ENCODE data around the gene OLFM4.
"Not testable (repeated sequence)": the region's sequence is repeated elsewhere in the genome, so short reads cannot be mapped to it uniquely, and the experiment has no call there.

Gene OLFM4

GRCh38 chr13:53028637-53029203 is at the start of gene OLFM4:
OLFM4 (plus strand) TSS chr13:53028813; CDS start chr13:53028837, 24 bp downstream.
- DNase-seq, result no peak

DNA sequence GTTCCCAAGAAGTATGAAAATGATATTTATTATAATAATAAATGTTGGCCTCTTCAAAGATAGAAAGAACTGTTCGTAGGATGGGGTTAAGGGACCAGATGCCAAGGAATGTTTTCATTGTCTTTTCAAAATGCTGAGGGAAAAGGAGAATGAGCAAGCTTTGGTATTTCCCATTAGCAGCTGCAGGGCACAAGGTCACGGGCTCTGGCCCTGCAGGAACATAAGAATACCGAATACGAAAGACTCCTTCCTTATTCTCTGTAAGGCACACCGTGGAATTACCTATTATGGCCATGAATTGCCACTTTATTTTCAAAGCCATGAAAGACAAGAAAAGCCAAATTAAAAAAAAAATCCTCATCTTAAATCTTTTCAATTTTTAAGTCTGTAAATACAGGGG is 49.6 kb upstream of the OLFM4 start:
- no peak for DNase-seq

GRCh38 chr13:52980695-52981094 is 47.9 kb upstream of the OLFM4 start:
- no peak for DNase-seq

DNA sequence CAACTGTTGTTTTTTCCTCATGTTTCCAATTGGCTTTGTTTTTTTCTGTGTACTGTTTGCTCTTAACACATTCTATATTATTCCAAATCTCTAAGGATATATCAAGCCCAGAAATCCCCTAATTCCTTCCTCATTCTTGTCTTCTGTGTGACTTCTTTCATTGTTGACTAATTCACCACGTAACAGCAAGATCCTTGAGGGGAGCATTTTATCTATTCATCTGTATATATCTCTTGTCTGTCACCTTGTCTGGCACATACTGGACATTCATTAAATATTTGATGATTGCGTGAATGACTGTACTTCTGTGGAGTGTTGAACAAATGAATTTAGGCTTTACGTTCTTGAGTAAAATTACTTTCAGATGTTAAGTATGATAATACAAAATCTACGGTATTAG is 44.8 kb upstream of the OLFM4 start:
- no peak for DNase-seq

- DNase-seq, result no peak
Measured at GRCh38 chr13:52984881-52985363, 43.7 kb upstream of the OLFM4 start.

DNA sequence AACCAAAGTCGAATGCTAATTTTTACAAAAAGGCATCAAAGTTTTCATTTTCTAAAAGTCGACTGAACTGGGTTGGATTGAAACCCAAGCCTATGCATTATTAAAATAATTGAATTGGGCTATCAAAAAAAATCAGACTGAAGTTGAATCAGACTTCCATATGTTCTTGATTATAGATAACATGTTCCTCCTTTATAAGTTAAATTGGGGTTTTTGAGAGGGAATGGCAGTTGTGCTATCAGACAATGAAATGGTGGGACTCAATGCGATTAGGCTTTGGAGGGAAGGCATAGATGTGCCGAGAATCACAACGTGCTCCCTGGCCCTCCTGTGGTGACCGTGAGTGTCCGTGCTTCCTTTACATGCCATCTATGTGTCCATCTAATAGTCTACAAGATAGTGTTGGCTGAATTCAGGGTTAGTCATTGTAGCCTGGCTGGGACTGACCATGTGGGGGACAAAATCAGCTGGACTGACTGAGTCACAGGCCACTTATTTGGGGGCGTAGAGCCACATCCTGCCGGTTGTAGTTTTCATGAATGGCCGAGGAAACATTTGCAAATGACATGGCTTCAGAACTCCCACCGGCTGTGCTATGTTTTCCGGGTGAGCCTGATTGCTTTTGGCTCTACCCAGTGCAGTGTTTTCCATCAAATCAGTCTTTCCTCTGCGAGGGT is 37.1 kb upstream of the OLFM4 start:
- DNase-seq, result no peak

- DNase-seq, result no peak
Measured at GRCh38 chr13:52992110-52992509, 36.5 kb upstream of the OLFM4 start.

DNA sequence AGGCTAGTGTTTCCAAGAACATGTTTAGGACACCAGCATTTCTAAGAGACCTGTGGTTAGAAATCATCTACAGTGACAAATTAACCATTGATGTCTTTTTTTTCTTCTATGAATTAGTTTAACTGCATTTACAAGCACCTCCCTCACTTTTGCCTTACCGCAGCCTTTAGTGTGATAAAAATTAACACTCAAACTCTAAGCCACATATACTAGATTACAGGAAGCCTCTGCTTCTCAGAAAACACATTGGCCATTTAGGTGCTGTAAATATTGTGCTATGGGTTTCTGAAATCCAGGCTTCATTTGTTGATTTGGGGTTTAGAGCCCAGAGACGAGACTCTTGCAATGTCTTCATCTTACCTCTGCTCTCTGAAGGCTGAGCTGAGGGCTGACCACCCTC is 34.6 kb upstream of the OLFM4 start:
- no peak for DNase-seq

GRCh38 chr13:52994865-52995264 is 33.7 kb upstream of the OLFM4 start:
- DNase-seq, result no peak

DNA sequence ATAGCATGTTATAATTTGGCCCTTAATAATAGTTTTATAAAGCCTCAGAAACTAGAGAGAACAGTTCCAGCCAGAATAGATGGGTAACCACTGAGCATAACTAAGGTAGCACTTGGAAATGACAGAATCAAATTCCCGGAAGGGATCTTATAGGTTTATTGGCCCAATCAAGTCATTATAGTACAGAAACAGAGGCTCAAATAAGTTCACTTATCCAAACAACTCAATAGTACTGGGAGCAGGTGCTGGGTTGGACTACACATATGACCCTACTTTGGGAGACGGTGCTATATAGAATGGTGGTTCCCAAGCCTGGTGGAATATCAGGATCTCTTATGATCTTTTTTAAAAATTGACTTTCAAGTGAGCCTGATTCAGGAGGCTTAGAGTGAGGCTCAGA is 32.7 kb upstream of the OLFM4 start:
- no peak for DNase-seq

GRCh38 chr13:52997951-52998876 is 30.4 kb upstream of the OLFM4 start:
- no peak for DNase-seq

DNA sequence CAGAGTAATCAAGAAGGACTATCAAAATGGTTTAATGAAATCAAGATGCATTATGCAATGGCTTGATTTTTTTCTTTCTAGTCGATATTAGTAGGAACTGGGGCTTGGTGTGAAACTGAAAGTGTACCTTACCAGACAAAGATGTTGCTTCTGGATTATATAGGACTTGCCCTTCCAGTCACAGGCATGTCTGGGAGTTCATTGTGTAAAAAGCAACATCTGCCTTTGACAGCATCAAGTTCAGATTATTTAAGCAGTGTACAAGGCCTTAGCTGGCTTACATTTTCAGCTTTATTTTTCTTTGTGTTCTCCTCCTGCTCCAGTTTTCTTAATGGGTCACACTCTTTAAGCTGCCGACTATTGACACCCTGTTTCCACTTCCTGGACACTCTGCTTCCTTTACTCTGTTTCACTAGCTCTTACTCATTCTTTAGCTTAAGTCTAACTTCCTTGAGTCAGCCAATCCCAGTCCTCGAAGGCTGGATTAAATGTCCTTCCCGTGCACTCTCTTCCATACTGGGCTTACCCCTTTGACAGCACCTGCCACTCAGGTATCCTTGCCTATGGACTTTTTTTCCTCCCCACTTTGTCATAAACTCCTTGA is 29.4 kb upstream of the OLFM4 start:
- DNase-seq, result no peak

DNA sequence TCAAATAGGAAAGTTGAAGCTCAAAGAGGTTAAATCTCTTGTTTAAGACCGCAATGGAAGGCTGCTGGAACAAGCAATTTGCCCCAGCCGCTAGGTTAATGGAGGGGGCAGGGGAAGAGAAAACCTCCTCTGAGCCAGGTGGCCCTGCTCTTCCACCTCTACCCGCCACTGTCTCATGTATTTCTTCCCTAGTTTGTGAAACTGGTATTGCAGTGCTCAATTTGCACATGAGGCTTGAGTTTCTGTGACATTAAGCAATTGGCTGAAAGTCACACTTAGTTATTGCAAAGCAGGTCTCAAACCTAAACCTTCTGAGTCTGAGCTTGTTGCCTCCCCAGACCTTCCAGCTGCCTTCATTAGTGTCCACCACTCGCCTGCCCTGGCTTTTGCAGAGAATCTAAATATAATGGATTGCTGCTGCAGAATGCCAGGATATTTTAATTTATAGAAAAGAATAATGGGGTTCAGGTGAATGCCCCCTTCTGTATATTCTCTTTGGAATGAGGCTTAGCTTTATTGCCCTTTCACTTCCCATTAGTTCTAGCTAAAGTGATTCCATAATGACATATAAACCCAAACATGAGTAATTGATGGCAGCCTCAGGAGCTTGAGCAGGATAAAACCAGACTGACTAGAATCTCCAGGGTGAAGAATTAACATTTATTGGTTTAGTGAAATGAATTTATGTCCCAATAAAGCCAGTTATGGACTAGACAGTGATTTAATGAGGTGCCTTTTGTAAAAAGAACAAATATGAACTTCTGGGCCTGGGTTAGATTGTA is 27.0 kb upstream of the OLFM4 start:
- no peak for DNase-seq

GRCh38 chr13:53004573-53004972 is 24.0 kb upstream of the OLFM4 start:
- DNase-seq, result no peak

- no peak for DNase-seq
Measured at GRCh38 chr13:53005626-53006025, 23.0 kb upstream of the OLFM4 start.

- no peak for DNase-seq
Measured at GRCh38 chr13:53007872-53008271, 20.7 kb upstream of the OLFM4 start.

GRCh38 chr13:53010374-53011105 is 18.1 kb upstream of the OLFM4 start:
- DNase-seq, result peak; percentile 1

- DNase-seq, result no peak
Measured at GRCh38 chr13:53012707-53013106, 15.9 kb upstream of the OLFM4 start.

GRCh38 chr13:53013113-53013512 is 15.5 kb upstream of the OLFM4 start:
- no peak for DNase-seq

DNA sequence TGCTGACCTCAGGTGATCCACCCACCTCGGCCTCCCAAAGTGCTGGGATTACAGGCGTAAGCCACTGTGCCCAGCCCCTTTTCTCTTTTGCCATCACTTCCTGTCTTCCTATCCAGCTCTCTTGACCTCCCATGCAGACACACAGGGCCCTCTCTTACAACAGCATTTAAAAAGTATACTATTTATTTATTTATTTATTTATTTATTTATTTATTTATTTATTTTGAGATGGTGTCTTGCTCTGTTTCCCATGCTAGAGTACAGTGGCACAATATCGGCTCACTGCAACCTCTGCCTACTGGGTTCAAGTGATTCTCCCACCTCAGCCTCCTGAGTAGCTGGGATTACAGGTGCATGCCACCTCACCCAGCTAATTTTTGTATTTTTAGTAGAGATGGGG is 14.6 kb upstream of the OLFM4 start:
- DNase-seq, result not testable (repeated sequence)

All from fibroblast of skin of right biceps (primary cell).